Naive thymus-derived CD4-positive, alpha-beta T cell (primary cell): ENCODE measurements around the gene NAP1L5. TPM values are rescaled to one million over a fixed set of nuclear protein-coding genes. Genes with fewer than 3 reads are reported as not detected.

Experiments used
- ATAC-seq: fragments of 150-1000 bp; cut with Tn5 transposase; 2 replicates; pipeline ENCODE4 v1.10.0; 2021; ENCODE audit warnings: mild to moderate bottlenecking, moderate library complexity
- CTCF ChIA-PET: fragments of 350-600 bp; sonication (Branson Sonifier 250); formaldehyde crosslinking; loops from one replicate; lab custom pipeline; 2021; ENCODE audit warnings: antibody characterized with exemption; lab: Charles Lee
- POLR2A ChIA-PET: fragments of 350-600 bp; sonication (Branson Sonifier 250); formaldehyde crosslinking; loops from one replicate; lab custom pipeline; 2021; ENCODE audit warnings: antibody characterized with exemption, inconsistent platforms; lab: Charles Lee
- DNase-seq, 9 donors: peaks; one replicate each; pipeline versions ENCODE4 v3.0.0 to v3.0.0-alpha.2; 2020 to 2022; ENCODE audit warnings: mixed read lengths in 1 of 9
- H3K27ac ChIP-seq: one replicate; pipeline ENCODE4 v1.7.0; 2013; ENCODE audit warnings: mild to moderate bottlenecking, low read depth, low read length, moderate library complexity
- H3K27me3 ChIP-seq, 2 donors: one replicate each; pipeline ENCODE4 v1.7.0; 2013; ENCODE audit warnings: low read length in 2 of 2, mild to moderate bottlenecking in 2 of 2, moderate library complexity in 2 of 2; ENCODE audit not compliant: control insufficient read depth in 2 of 2, insufficient read depth in 2 of 2
- H3K36me3 ChIP-seq, 3 experiments: 1 replicate in 2 of 3; 2 replicates in 1 of 3; pipeline ENCODE4 v1.7.0; 2013; ENCODE audit warnings: low read length in 3 of 3, mild to moderate bottlenecking in 3 of 3, moderate library complexity in 1 of 3; ENCODE audit not compliant: insufficient read depth in 3 of 3, control insufficient read depth in 2 of 3
- H3K4me1 ChIP-seq, 2 donors: one replicate each; pipeline ENCODE4 v1.7.0; 2013; ENCODE audit warnings: low read length in 2 of 2, mild to moderate bottlenecking in 2 of 2, moderate library complexity in 1 of 2; ENCODE audit not compliant: control insufficient read depth in 2 of 2, insufficient read depth in 2 of 2
- H3K4me3 ChIP-seq: 2 replicates; pipeline ENCODE4 v1.7.0; 2013; ENCODE audit warnings: mild to moderate bottlenecking, low read length
- H3K9me3 ChIP-seq, 3 experiments: 1 replicate in 2 of 3; 2 replicates in 1 of 3; pipeline ENCODE4 v1.7.0; 2013; ENCODE audit warnings: low read length in 3 of 3; ENCODE audit not compliant: control insufficient read depth in 2 of 3
- H3K27ac Mint-ChIP-seq, 9 donors: one replicate each; pipeline ENCODE4 v1.8.0; 2020 to 2022; ENCODE audit warnings: mixed read lengths in 9 of 9, mild to moderate bottlenecking in 8 of 9, moderate library complexity in 5 of 9, inconsistent platforms in 2 of 9
- H3K27me3 Mint-ChIP-seq, 5 donors: one replicate each; pipeline ENCODE4 v1.8.0; 2021 to 2022; ENCODE audit warnings: mixed read lengths in 5 of 5, mild to moderate bottlenecking in 1 of 5
- H3K36me3 Mint-ChIP-seq, 5 donors: one replicate each; pipeline ENCODE4 v1.8.0; 2020 to 2022; ENCODE audit warnings: mixed read lengths in 5 of 5, mild to moderate bottlenecking in 3 of 5, inconsistent platforms in 1 of 5
- H3K4me1 Mint-ChIP-seq, 7 donors: one replicate each; pipeline ENCODE4 v1.8.0; 2020 to 2022; ENCODE audit warnings: mixed read lengths in 7 of 7, mild to moderate bottlenecking in 3 of 7, inconsistent platforms in 1 of 7
- H3K4me3 Mint-ChIP-seq, 10 donors: one replicate each; pipeline ENCODE4 v1.8.0; 2020 to 2022; ENCODE audit warnings: mild to moderate bottlenecking in 10 of 10, mixed read lengths in 10 of 10, moderate library complexity in 6 of 10, inconsistent platforms in 2 of 10
- H3K9me3 Mint-ChIP-seq, 11 donors: one replicate each; pipeline ENCODE4 v1.8.0; 2020 to 2022; ENCODE audit warnings: mixed read lengths in 11 of 11, mild to moderate bottlenecking in 4 of 11, inconsistent platforms in 1 of 11, moderate library complexity in 1 of 11
- intact Hi-C, 2 donors: fragments of 100-400 bp; cut with micrococcal nuclease; formaldehyde crosslinking; loops; one replicate each; pipeline ENCODE4 v1.15.1; 2023
- polyA plus RNA-seq, 2 donors: library from polyadenylated mRNA; unstranded; fragments of 300-500 nt; fragmentation: Illumina TruSeq; gene quantifications; one replicate each; pipeline ENCODE4 v1.2.3, GENCODE V29; 2021
- total RNA-seq, 6 experiments: library from RNA in 5 of 6; stranded (reverse) in 5 of 6; gene quantifications; 1 replicate in 5 of 6; 2 replicates in 1 of 6; pipeline ENCODE4 v1.2.3 and lab custom pipeline; 2021 to 2026

NAP1L5 gene
- total and polyA plus RNA-seq, 7 experiments from 2014 or later, result 1.4 to 11.7 (median 3.0) TPM

DNA sequence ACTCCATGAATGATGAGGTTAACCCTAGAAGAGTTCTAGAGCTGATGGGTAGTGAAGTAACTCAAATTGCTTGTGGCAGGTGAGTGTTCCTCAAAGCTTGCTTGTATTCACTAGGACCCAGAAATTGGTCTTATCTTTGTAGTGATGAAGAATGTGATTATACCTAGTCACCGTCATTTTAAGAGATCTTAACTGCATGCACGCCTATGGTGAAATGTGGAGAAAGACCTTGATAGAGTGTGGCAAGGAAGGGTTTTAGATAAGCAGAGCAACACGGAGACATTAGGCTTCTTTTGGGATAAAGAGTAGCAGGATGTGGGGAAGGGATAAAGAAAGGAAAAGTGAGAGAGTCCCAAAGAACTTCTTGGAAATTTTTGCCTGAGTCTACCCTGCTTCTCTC is 42.4 kb downstream of the NAP1L5 start:
- CTCF ChIA-PET, result interaction anchor here (1.1 kb wide), 2 partner anchors 8 to 116 kb away, joined by 3 to 4 read pairs; no protein-coding TSS in a partner anchor
- H3K9me3 ChIP-seq, result no peaks in the 10 kb centered on the region
- no peaks in the 10 kb centered on the region for H3K27me3 Mint-ChIP-seq
- peak; percentile 31 for ATAC-seq
- peaks cover 0 to 1% (median 0%) of the 10 kb centered on the region in 11 donors for H3K9me3 Mint-ChIP-seq
- no peak overlapping the region for H3K27ac ChIP-seq
- H3K36me3 Mint-ChIP-seq, result peaks cover 27 to 47% (median 38%) of the 10 kb centered on the region in 5 donors
- H3K4me1 ChIP-seq, result no peaks in the 10 kb centered on the region
- intact Hi-C loops, result loop anchor here in 1 of 2 donors (5.0 kb wide), 1 partner anchor 43 kb away; no protein-coding TSS in a partner anchor
- H3K4me3 Mint-ChIP-seq, result no peak overlapping the region
- peaks cover 11 to 70% (median 52%) of the 10 kb centered on the region in 7 donors for H3K4me1 Mint-ChIP-seq
- no peak for DNase-seq
- peaks cover 0 to 49% (median 7%) of the 10 kb centered on the region in 3 experiments for H3K36me3 ChIP-seq
- peak overlapping the region in 8 of 9 donors; percentile 18 to 74 (median 60) for H3K27ac Mint-ChIP-seq
- POLR2A ChIA-PET, result interaction anchor here (0.6 kb wide), 1 partner anchor 78 kb away, joined by 11 read pairs; no protein-coding TSS in a partner anchor
- no peaks in the 10 kb centered on the region for H3K27me3 ChIP-seq
- no peak overlapping the region for H3K4me3 ChIP-seq

GRCh38 chr4:88653371-88653946 is 44.2 kb downstream of the NAP1L5 start:
- peaks cover 12 to 77% (median 62%) of the 10 kb centered on the region in 7 donors for H3K4me1 Mint-ChIP-seq
- Histone ChIP-seq H3K4me3 (no peak overlapping the region), H3K9me3 (no peaks in the 10 kb centered on the region), H3K36me3 (peaks cover 0 to 49% (median 7%) of the 10 kb centered on the region in 3 experiments), H3K27me3 (no peaks in the 10 kb centered on the region), H3K27ac (peak overlapping the region; percentile 16), H3K4me1 (no peaks in the 10 kb centered on the region)
- ATAC-seq (no peak), DNase-seq (no peak)
- peak overlapping the region in 8 of 9 donors; percentile 53 to 87 (median 76) for H3K27ac Mint-ChIP-seq
- H3K36me3 Mint-ChIP-seq, result peaks cover 27 to 48% (median 39%) of the 10 kb centered on the region in 5 donors
- no peaks in the 10 kb centered on the region for H3K27me3 Mint-ChIP-seq
- peak overlapping the region in 1 of 10 donors; percentile 36 for H3K4me3 Mint-ChIP-seq
- POLR2A ChIA-PET, result no interaction called here
- intact Hi-C loops, result no loop called here
- CTCF ChIA-PET, result no interaction called here
- no peaks in the 10 kb centered on the region for H3K9me3 Mint-ChIP-seq

GRCh38 chr4:88649716-88650115 is 47.9 kb downstream of the NAP1L5 start:
- H3K27ac Mint-ChIP-seq, result peak overlapping the region in 8 of 9 donors; percentile 22 to 87 (median 60)
- peaks cover 8 to 26% (median 17%) of the 10 kb centered on the region in 5 donors for H3K36me3 Mint-ChIP-seq
- DNase-seq (no peak), ATAC-seq (no peak)
- H3K36me3 ChIP-seq, result peaks cover 0 to 24% (median 3%) of the 10 kb centered on the region in 3 experiments
- H3K9me3 Mint-ChIP-seq, result no peaks in the 10 kb centered on the region
- H3K27me3 ChIP-seq, result no peaks in the 10 kb centered on the region
- CTCF ChIA-PET, result interaction anchor here (0.6 to 0.8 kb wide), 2 partner anchors 10 to 110 kb away, joined by 3 read pairs; no protein-coding TSS in a partner anchor
- peak overlapping the region in 2 of 10 donors; percentile 0 to 6 for H3K4me3 Mint-ChIP-seq
- peaks cover 0 to 26% of the 10 kb centered on the region in 2 donors for H3K4me1 ChIP-seq
- intact Hi-C loops, result loop anchor here in 1 of 2 donors (1.0 kb wide), 1 partner anchor 8 kb away; no protein-coding TSS in a partner anchor
- POLR2A ChIA-PET, result interaction anchor here (1.1 to 1.9 kb wide), 2 partner anchors 36 to 61 kb away, joined by 4 to 5 read pairs; no protein-coding TSS in a partner anchor
- no peak overlapping the region for H3K4me3 ChIP-seq
- H3K9me3 ChIP-seq, result no peaks in the 10 kb centered on the region
- H3K27me3 Mint-ChIP-seq, result no peaks in the 10 kb centered on the region
- no peak overlapping the region for H3K27ac ChIP-seq
- H3K4me1 Mint-ChIP-seq, result peaks cover 17 to 90% (median 83%) of the 10 kb centered on the region in 7 donors

DNA sequence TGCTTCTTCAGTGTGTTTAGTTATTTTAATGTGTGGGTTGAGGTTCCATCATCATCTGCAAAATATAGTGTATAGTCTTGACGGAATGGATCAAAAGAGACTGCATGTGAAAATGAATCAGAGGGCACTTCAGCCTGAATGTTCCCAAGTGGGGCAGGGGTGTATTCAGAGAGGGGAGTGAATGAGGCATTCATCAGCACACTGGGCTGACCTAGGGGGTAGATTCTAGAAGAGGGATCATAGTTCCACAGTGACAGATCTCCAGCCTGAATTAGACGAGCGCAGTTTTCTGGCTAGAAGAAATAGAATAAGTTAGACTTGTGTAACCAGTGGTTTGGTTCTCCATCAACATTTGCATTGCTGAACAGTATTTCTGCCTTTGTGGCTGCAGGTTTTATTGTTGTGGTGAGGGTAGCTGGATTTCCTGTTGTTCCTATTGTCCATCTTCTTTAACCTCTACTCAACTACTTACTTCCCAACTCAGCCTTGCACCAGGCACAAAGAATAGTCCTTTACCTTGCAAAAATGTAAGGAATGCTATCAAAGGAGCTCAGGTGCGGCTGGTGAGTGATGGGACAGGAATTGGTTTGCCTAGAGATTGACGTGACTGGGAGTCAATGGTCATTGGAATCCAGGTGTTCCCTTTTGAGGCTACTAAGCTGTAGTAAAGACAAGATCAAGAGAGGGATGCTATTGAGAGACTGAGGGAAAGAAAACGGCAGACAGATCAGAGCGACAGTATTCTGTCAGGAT is 50.9 kb downstream of the NAP1L5 start:
- H3K4me3 Mint-ChIP-seq, result peak overlapping the region in 5 of 10 donors; percentile 5 to 45 (median 14)
- CTCF ChIA-PET, result interaction anchor here (1.3 kb wide), 1 partner anchor 107 kb away, joined by 5 read pairs; no protein-coding TSS in a partner anchor
- no peaks in the 10 kb centered on the region for H3K9me3 ChIP-seq
- no peaks in the 10 kb centered on the region for H3K27me3 Mint-ChIP-seq
- ATAC-seq, result no peak
- H3K4me3 ChIP-seq, result no peak overlapping the region
- H3K4me1 ChIP-seq, result peaks cover 0 to 26% of the 10 kb centered on the region in 2 donors
- peaks cover 11 to 81% (median 69%) of the 10 kb centered on the region in 7 donors for H3K4me1 Mint-ChIP-seq
- intact Hi-C loops, result no loop called here
- H3K36me3 ChIP-seq, result peaks cover 0 to 3% (median 0%) of the 10 kb centered on the region in 3 experiments
- H3K27me3 ChIP-seq, result no peaks in the 10 kb centered on the region
- no peak overlapping the region for H3K27ac ChIP-seq
- H3K27ac Mint-ChIP-seq, result peak overlapping the region in 8 of 9 donors; percentile 6 to 83 (median 54)
- peaks cover 0 to 14% (median 3%) of the 10 kb centered on the region in 11 donors for H3K9me3 Mint-ChIP-seq
- H3K36me3 Mint-ChIP-seq, result peaks cover 0 to 16% (median 4%) of the 10 kb centered on the region in 5 donors
- POLR2A ChIA-PET, result interaction anchor here (0.7 to 1.0 kb wide), 2 partner anchors 37 to 47 kb away, joined by 4 read pairs; no protein-coding TSS in a partner anchor
- DNase-seq, result no peak

DNA sequence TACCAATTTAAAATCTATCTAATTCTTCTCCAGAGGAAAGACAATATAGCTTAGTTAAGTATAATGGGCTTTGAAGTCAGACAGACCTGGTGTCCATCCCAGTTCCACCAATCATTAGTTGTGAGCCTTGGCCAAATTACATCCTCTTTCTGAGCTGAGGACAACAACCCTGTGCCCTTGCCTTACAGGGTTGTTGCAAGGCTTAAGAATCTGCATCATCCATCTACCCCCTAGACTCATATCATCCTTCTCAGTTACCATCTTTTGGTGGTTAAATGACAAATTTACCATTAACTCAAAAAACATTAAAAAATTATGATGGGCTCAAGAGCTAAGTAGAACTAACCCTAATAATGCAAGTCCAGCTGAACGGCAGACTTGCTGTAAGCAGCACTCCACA is 51.6 kb downstream of the NAP1L5 start:
- no peaks in the 10 kb centered on the region for H3K9me3 ChIP-seq
- no peak for ATAC-seq
- H3K27me3 ChIP-seq, result no peaks in the 10 kb centered on the region
- Mint-ChIP-seq H3K9me3 (peaks cover 0 to 14% (median 3%) of the 10 kb centered on the region in 11 donors), H3K27me3 (no peaks in the 10 kb centered on the region), H3K4me1 (peaks cover 11 to 83% (median 74%) of the 10 kb centered on the region in 7 donors), H3K4me3 (peak overlapping the region in 5 of 10 donors; percentile 0 to 45 (median 13)), H3K27ac (peak overlapping the region in 7 of 9 donors; percentile 6 to 64 (median 51)), H3K36me3 (peaks cover 0 to 20% (median 4%) of the 10 kb centered on the region in 5 donors)
- no peak overlapping the region for H3K27ac ChIP-seq
- DNase-seq, result no peak
- intact Hi-C loops, result no loop called here
- ChIA-PET CTCF (interaction anchor here (1.3 kb wide), 1 partner anchor 107 kb away, joined by 5 read pairs; no protein-coding TSS in a partner anchor), POLR2A (interaction anchor here (0.7 to 1.0 kb wide), 2 partner anchors 38 to 46 kb away, joined by 4 read pairs; no protein-coding TSS in a partner anchor)
- peaks cover 0 to 3% (median 0%) of the 10 kb centered on the region in 3 experiments for H3K36me3 ChIP-seq
- no peak overlapping the region for H3K4me3 ChIP-seq
- peaks cover 0 to 26% of the 10 kb centered on the region in 2 donors for H3K4me1 ChIP-seq
